SK-N-SH (cell line): ENCODE data around the gene CUX1. TPM values are rescaled to one million over a fixed set of nuclear protein-coding genes. Genes with fewer than 3 reads are reported as not detected.

Experiments
- CTCF ChIA-PET: fragments of 300-600, 350-600 bp; formaldehyde crosslinking; extraction: SDS; loops from one replicate; lab custom pipeline; 2021; lab: Yijun Ruan, JAX
- POLR2A ChIA-PET: fragments of 350-600 bp; sonication (Branson Sonifier 250); formaldehyde crosslinking; extraction: SDS; loops from one replicate; lab custom pipeline; 2020; ENCODE audit warnings: antibody characterized with exemption, inconsistent platforms; lab: Yijun Ruan, JAX
- DNase-seq: peaks from one replicate; pipeline ENCODE4 v3.0.0; 2012
- H2AFZ ChIP-seq: fragments of 200-600 bp; sonication (generic); 2 replicates; pipeline ENCODE4 v1.8.1; 2016; ENCODE audit warnings: antibody characterized with exemption, mild to moderate bottlenecking, low read depth
- H3F3A ChIP-seq: fragments of 200-600 bp; sonication (generic); replicated peaks from 2 replicates; pipeline ENCODE3; 2016; ENCODE audit warnings: antibody characterized with exemption, mild to moderate bottlenecking; ENCODE audit not compliant: insufficient read depth
- H3K27ac ChIP-seq, 2 experiments: fragments of 200-500 bp in 1 of 2; fragments of 200-600 bp in 1 of 2; sonication (Bioruptor generic) in 1 of 2; sonication (generic), shearing (Covaris generic) in 1 of 2; 2 replicates each; pipeline versions ENCODE4 v1.5.1 to v1.6.1; 2014 to 2016; ENCODE audit warnings: low read depth in 2 of 2, inconsistent platforms in 1 of 2, low read length in 1 of 2, mild to moderate bottlenecking in 1 of 2, mixed read lengths in 1 of 2
- H3K27me3 ChIP-seq: fragments of 200-600 bp; sonication (generic), shearing (Covaris generic); 2 replicates; pipeline ENCODE4 v1.6.1; 2016; ENCODE audit warnings: mixed run types; ENCODE audit not compliant: insufficient read depth
- H3K36me3 ChIP-seq, 2 experiments: fragments of 200-500 bp in 1 of 2; fragments of 200-600 bp in 1 of 2; sonication (Bioruptor generic) in 1 of 2; sonication (generic) in 1 of 2; replicated peaks in 1 of 2; 2 replicates each; pipeline versions ENCODE3 to v1.5.1; 2014 to 2016; ENCODE audit warnings: low read length in 1 of 2, mild to moderate bottlenecking in 1 of 2; ENCODE audit not compliant: insufficient read depth in 2 of 2, control insufficient read depth in 1 of 2
- H3K4me1 ChIP-seq, 2 experiments: fragments of 200-500 bp in 1 of 2; fragments of 200-600 bp in 1 of 2; sonication (Bioruptor generic) in 1 of 2; sonication (generic), shearing (Covaris generic) in 1 of 2; 2 replicates each; pipeline versions ENCODE4 v1.5.1 to v1.6.1; 2014 to 2016; ENCODE audit warnings: low read depth in 1 of 2, low read length in 1 of 2, mixed run types in 1 of 2; ENCODE audit not compliant: insufficient read depth in 2 of 2, control insufficient read depth in 1 of 2
- H3K4me2 ChIP-seq: fragments of 200-600 bp; sonication (generic), shearing (Covaris generic); 2 replicates; pipeline ENCODE4 v1.6.1; 2017; ENCODE audit warnings: mixed run types
- H3K4me3 ChIP-seq, 2 experiments: fragments of 200-500 bp in 1 of 2; fragments of 200-600 bp in 1 of 2; sonication (Bioruptor generic) in 1 of 2; sonication (generic), shearing (Covaris generic) in 1 of 2; 2 replicates each; pipeline versions ENCODE4 v1.5.1 to v1.8.1; 2014 to 2016; ENCODE audit warnings: low read depth in 2 of 2, inconsistent platforms in 1 of 2, low read length in 1 of 2, mild to moderate bottlenecking in 1 of 2, mixed read lengths in 1 of 2, moderate library complexity in 1 of 2
- H3K79me2 ChIP-seq: fragments of 200-600 bp; sonication (generic); 2 replicates; pipeline ENCODE4 v1.8.1; 2017; ENCODE audit warnings: mild to moderate bottlenecking; ENCODE audit not compliant: insufficient read depth
- H3K9ac ChIP-seq: fragments of 200-600 bp; sonication (generic); 2 replicates; pipeline ENCODE4 v1.6.1; 2017; ENCODE audit warnings: mixed run types
- H3K9me2 ChIP-seq: fragments of 200-600 bp; sonication (generic); 2 replicates; pipeline ENCODE4 v1.6.1; 2017; ENCODE audit warnings: mixed run types
- H3K9me3 ChIP-seq: fragments of 200-600 bp; sonication (generic); 2 replicates; pipeline ENCODE4 v1.6.1; 2017; ENCODE audit warnings: mixed run types, mild to moderate bottlenecking, moderate library complexity
- H4K20me1 ChIP-seq: fragments of 200-600 bp; sonication (generic); 2 replicates; pipeline ENCODE4 v1.6.1; 2017; ENCODE audit warnings: mild to moderate bottlenecking, mixed run types; ENCODE audit not compliant: insufficient read depth
- CHD2 ChIP-seq: fragments of 150-350 bp; IDR thresholded peaks from 2 replicates; pipeline ENCODE4 v1.6.1; 2018; ENCODE audit warnings: low read length; ENCODE audit not compliant: partially characterized antibody
- ELF1 ChIP-seq: IDR thresholded peaks from 2 replicates; pipeline ENCODE4 v1.4.0; 2012
- EP300 ChIP-seq, 2 experiments: IDR thresholded peaks; 2 replicates each; pipeline versions ENCODE4 v1.4.0 to v1.6.1; 2012; ENCODE audit warnings: borderline replicate concordance in 1 of 2, low read depth in 1 of 2, low read length in 1 of 2
- FOSL2 ChIP-seq: IDR thresholded peaks from 2 replicates; pipeline ENCODE4 v1.4.0; 2012; ENCODE audit warnings: low read depth, mild to moderate bottlenecking, moderate library complexity, borderline replicate concordance
- GATA2 ChIP-seq: sonication (generic); formaldehyde crosslinking; IDR thresholded peaks from 2 replicates; pipeline ENCODE4 v1.5.0; 2020; ENCODE audit warnings: mild to moderate bottlenecking, missing genetic modification reagents
- MEF2A ChIP-seq: IDR thresholded peaks from 2 replicates; pipeline ENCODE4 v1.4.0; 2012; ENCODE audit warnings: low read depth, borderline replicate concordance
- MXI1 ChIP-seq: IDR thresholded peaks from 2 replicates; pipeline ENCODE4 v1.6.1; 2012; ENCODE audit warnings: mild to moderate bottlenecking, low read depth, low read length, improper control_type of control experiment
- NFIC ChIP-seq: IDR thresholded peaks from 2 replicates; pipeline ENCODE4 v1.4.0; 2012; ENCODE audit warnings: borderline replicate concordance
- TAF1 ChIP-seq: IDR thresholded peaks from 2 replicates; pipeline ENCODE4 v1.6.1; 2012; ENCODE audit warnings: low read depth, mild to moderate bottlenecking, low read length, moderate library complexity, borderline replicate concordance
- TEAD4 ChIP-seq: IDR thresholded peaks from 2 replicates; pipeline ENCODE4 v1.4.0; 2012; ENCODE audit warnings: mild to moderate bottlenecking, borderline replicate concordance; ENCODE audit not compliant: insufficient read depth
- YY1 ChIP-seq: IDR thresholded peaks from 2 replicates; pipeline ENCODE4 v1.4.0; 2012; ENCODE audit warnings: low read depth, mild to moderate bottlenecking
- WGBS: methylation state at CpG from one replicate; pipeline ENCODE4 v1.1.6; 2017; ENCODE audit warnings: low lambda C conversion rate; 5-methylcytosine and 5-hydroxymethylcytosine counted together
- polyA plus RNA-seq, 3 experiments: library from polyadenylated mRNA; depleted of rRNA; stranded (reverse); fragments of >200 nt; gene quantifications; 2 replicates each; pipeline ENCODE4 v1.2.3, GENCODE V29; 2012
- TF ChIP-seq, protein P1 (sequence below): IDR thresholded peaks from 2 replicates; pipeline ENCODE4 v1.4.0; 2012; ENCODE audit warnings: low read depth, borderline replicate concordance
- TF ChIP-seq, protein P2 (sequence below): fragments of 150-350 bp; IDR thresholded peaks from 2 replicates; pipeline ENCODE4 v1.6.1; 2016; ENCODE audit warnings: mild to moderate bottlenecking, low read depth, low read length
- TF ChIP-seq, protein P3 (sequence below): fragments of 150-350 bp; IDR thresholded peaks from 2 replicates; pipeline ENCODE4 v1.6.1; 2017; ENCODE audit warnings: antibody characterized with exemption, low read length, low read depth, borderline replicate concordance

The CUX1 gene
- polyA plus RNA-seq, 1 of the 3 experiments (the other 2 are of a cell fraction), result 68.6 TPM

DNA sequence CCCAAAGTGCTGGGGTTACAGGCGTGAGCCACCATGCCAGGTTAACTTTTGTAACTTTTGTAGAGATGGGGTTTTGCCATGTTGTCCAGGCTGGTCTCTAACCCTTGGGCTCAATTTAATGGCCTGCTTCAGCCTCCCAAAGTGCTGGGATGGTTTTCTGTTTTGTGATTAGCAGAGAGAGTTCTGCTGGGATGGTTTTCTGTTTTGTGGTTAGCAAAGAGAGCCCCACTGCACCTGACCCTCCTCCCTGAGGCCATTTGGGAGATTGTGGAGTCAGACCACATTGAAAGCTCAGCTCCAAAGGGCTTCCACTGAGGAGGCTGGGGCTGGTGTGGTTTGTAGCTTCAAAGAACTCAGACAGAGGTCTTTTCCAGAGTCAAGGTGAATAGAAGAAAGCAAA, 29.6 kb upstream of the CUX1 start:
- Histone ChIP-seq H3K4me3 (no peak overlapping the region), H4K20me1 (no peaks in the 10 kb centered on the region), H2AFZ (no peak overlapping the region), H3K9me3 (no peaks in the 10 kb centered on the region), H3K4me1 (peaks cover 0 to 5% of the 10 kb centered on the region in 2 experiments; a peak in 2 of 4 replicates), H3K36me3 (no peaks in the 10 kb centered on the region), H3F3A (peaks cover 10% of the 10 kb centered on the region), H3K9me2 (no peaks in the 10 kb centered on the region), H3K79me2 (no peaks in the 10 kb centered on the region), H3K4me2 (no peak overlapping the region), H3K27me3 (peaks cover 12% of the 10 kb centered on the region; the same call in 1 of the 2 replicates), H3K9ac (no peak overlapping the region), H3K27ac (no peak overlapping the region)
- DNase-seq, result no peak
- WGBS, result 83% methylated on average over 1 of the region's 1 CpG
- TF ChIP-seq TAF1 (no peak), ELF1 (no peak), MEF2A (no peak), YY1 (no peak), FOSL2 (no peak), CHD2 (no peak), TEAD4 (no peak), NFIC (no peak), MXI1 (no peak), GATA2 (CRISPR knock-in tag) (no peak), EP300 (IDR thresholded peaks at IDR 0.05; ENCODE audit: borderline replicate concordance in 1 of 2, low read depth in 1 of 2, low read length in 1 of 2) (no peak)
- TF ChIP-seq, protein P1, sequence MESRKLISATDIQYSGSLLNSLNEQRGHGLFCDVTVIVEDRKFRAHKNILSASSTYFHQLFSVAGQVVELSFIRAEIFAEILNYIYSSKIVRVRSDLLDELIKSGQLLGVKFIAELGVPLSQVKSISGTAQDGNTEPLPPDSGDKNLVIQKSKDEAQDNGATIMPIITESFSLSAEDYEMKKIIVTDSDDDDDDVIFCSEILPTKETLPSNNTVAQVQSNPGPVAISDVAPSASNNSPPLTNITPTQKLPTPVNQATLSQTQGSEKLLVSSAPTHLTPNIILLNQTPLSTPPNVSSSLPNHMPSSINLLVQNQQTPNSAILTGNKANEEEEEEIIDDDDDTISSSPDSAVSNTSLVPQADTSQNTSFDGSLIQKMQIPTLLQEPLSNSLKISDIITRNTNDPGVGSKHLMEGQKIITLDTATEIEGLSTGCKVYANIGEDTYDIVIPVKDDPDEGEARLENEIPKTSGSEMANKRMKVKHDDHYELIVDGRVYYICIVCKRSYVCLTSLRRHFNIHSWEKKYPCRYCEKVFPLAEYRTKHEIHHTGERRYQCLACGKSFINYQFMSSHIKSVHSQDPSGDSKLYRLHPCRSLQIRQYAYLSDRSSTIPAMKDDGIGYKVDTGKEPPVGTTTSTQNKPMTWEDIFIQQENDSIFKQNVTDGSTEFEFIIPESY, result no peak
- TF ChIP-seq, protein P2, sequence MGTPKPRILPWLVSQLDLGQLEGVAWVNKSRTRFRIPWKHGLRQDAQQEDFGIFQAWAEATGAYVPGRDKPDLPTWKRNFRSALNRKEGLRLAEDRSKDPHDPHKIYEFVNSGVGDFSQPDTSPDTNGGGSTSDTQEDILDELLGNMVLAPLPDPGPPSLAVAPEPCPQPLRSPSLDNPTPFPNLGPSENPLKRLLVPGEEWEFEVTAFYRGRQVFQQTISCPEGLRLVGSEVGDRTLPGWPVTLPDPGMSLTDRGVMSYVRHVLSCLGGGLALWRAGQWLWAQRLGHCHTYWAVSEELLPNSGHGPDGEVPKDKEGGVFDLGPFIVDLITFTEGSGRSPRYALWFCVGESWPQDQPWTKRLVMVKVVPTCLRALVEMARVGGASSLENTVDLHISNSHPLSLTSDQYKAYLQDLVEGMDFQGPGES, result no peak
- TF ChIP-seq, protein P3, sequence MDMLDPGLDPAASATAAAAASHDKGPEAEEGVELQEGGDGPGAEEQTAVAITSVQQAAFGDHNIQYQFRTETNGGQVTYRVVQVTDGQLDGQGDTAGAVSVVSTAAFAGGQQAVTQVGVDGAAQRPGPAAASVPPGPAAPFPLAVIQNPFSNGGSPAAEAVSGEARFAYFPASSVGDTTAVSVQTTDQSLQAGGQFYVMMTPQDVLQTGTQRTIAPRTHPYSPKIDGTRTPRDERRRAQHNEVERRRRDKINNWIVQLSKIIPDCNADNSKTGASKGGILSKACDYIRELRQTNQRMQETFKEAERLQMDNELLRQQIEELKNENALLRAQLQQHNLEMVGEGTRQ, result no peak
- CTCF ChIA-PET, result interaction anchor here (0.8 to 1.1 kb wide), 2 partner anchors 44 to 245 kb away, joined by 3 read pairs; no protein-coding TSS in a partner anchor
- POLR2A ChIA-PET, result no interaction called here
